ENCODE results near the gene IL22RA1.

- TF ChIP-seq CTCF (IDR thresholded peaks at IDR 0.05; ENCODE audit: control extremely low read depth in 1 of 3, insufficient read depth in 1 of 3, low read depth in 1 of 3, low read length in 3 of 3) = no peak
- no peak for TF ChIP-seq HDAC2 (IDR thresholded peaks at IDR 0.05; ENCODE audit: borderline replicate concordance in 1 of 2, low read depth in 2 of 2, low read length in 2 of 2)
- no peak for TF ChIP-seq POLR2A (IDR thresholded peaks at IDR 0.05; ENCODE audit: control extremely low read depth in 1 of 2, low read depth in 2 of 2, low read length in 2 of 2)
- TF ChIP-seq CEBPB (IDR thresholded peaks at IDR 0.05; ENCODE audit: low read depth, low read length) = no peak
- TF ChIP-seq POLR2AphosphoS5 (IDR thresholded peaks at IDR 0.05; ENCODE audit: low read depth, low read length) = no peak
These were observed 43.7 kb upstream of the IL22RA1 start for GRCh38 chr1:24186711-24186992.
